ENCODE measurements around the gene GJC2.

The GJC2 gene

GRCh38 chr1:228149406-228150119 is at the start of gene GJC2:
GJC2 (plus strand) TSS chr1:228149930; CDS start chr1:228157759, 7,829 bp downstream.
- Histone ChIP-seq H2AFZ (ENCODE audit: low read length) (no peak within 1 kb of the TSS), H3K9me2 (replicated peaks; ENCODE audit: low read depth, low read length) (no peaks in the 10 kb centered on the region), H3K4me2 (ENCODE audit: low read depth, low read length, poor library complexity, severe bottlenecking) (no peak within 1 kb of the TSS), H3K4me3 (ENCODE audit: low read length, poor library complexity, severe bottlenecking) (no peak within 1 kb of the TSS), H3K4me1 (ENCODE audit: insufficient read depth, low read length, poor library complexity, severe bottlenecking) (peaks cover 3% of the 10 kb centered on the region), H4K20me1 (ENCODE audit: insufficient read depth, low read length, poor library complexity, severe bottlenecking) (peaks cover 27% of the 10 kb centered on the region), H3K9ac (ENCODE audit: low read depth, low read length, poor library complexity, severe bottlenecking) (no peak within 1 kb of the TSS), H3F3A (ENCODE audit: low read depth) (no peaks in the 10 kb centered on the region), H3K9me3 (ENCODE audit: insufficient read depth, low read depth, low read length) (no peaks in the 10 kb centered on the region), H3K79me2 (ENCODE audit: insufficient read depth, low read length) (peaks cover 28% of the 10 kb centered on the region), H3K36me3 (ENCODE audit: insufficient read depth, low read length) (peaks cover 15% of the 10 kb centered on the region; the same call in 1 of the 2 replicates), H3K27me3 (ENCODE audit: insufficient read depth, low read length, poor library complexity, severe bottlenecking) (no peaks in the 10 kb centered on the region)
- TF ChIP-seq EZH2phosphoT487 (IDR thresholded peaks at IDR 0.05; ENCODE audit: borderline replicate concordance) (no peak), CTCF (conservative IDR thresholded peaks at IDR 0.05; ENCODE audit: low read length) (no peak)

GRCh38 chr1:228100822-228101613 is 48.7 kb upstream of the GJC2 start:
- H3F3A ChIP-seq (ENCODE audit: low read depth): no peaks in the 10 kb centered on the region
- no peak for TF ChIP-seq EZH2phosphoT487 (IDR thresholded peaks at IDR 0.05; ENCODE audit: borderline replicate concordance)
- TF ChIP-seq CTCF (conservative IDR thresholded peaks at IDR 0.05; ENCODE audit: low read length): no peak
- no peak overlapping the region for H2AFZ ChIP-seq (ENCODE audit: low read length)
- no peak overlapping the region for H3K9ac ChIP-seq (ENCODE audit: low read depth, low read length, poor library complexity, severe bottlenecking)
- no peak overlapping the region for H3K4me3 ChIP-seq (ENCODE audit: low read length, poor library complexity, severe bottlenecking)
- H3K9me2 ChIP-seq (replicated peaks; ENCODE audit: low read depth, low read length): no peaks in the 10 kb centered on the region
- peaks cover 68% of the 10 kb centered on the region for H3K79me2 ChIP-seq (ENCODE audit: insufficient read depth, low read length)
- H3K9me3 ChIP-seq (ENCODE audit: insufficient read depth, low read depth, low read length): no peaks in the 10 kb centered on the region
- H3K4me1 ChIP-seq (ENCODE audit: insufficient read depth, low read length, poor library complexity, severe bottlenecking): peaks cover 7% of the 10 kb centered on the region
- no peak overlapping the region for H3K4me2 ChIP-seq (ENCODE audit: low read depth, low read length, poor library complexity, severe bottlenecking)
- H3K36me3 ChIP-seq (ENCODE audit: insufficient read depth, low read length): peaks cover 45% of the 10 kb centered on the region; the same call in 1 of the 2 replicates
- peaks cover 60% of the 10 kb centered on the region for H4K20me1 ChIP-seq (ENCODE audit: insufficient read depth, low read length, poor library complexity, severe bottlenecking)
- H3K27me3 ChIP-seq (ENCODE audit: insufficient read depth, low read length, poor library complexity, severe bottlenecking): no peaks in the 10 kb centered on the region

- peaks cover 62% of the 10 kb centered on the region for H3K79me2 ChIP-seq (ENCODE audit: insufficient read depth, low read length)
- H3K36me3 ChIP-seq (ENCODE audit: insufficient read depth, low read length): peaks cover 42% of the 10 kb centered on the region; the same call in 1 of the 2 replicates
Measured at GRCh38 chr1:228101614-228101993, 48.1 kb upstream of the GJC2 start.

More at GRCh38 chr1:228101614-228101993, 48.1 kb upstream of the GJC2 start:
- no peaks in the 10 kb centered on the region for H3F3A ChIP-seq (ENCODE audit: low read depth)
- H3K9ac ChIP-seq (ENCODE audit: low read depth, low read length, poor library complexity, severe bottlenecking): no peak overlapping the region
- no peak for TF ChIP-seq EZH2phosphoT487 (IDR thresholded peaks at IDR 0.05; ENCODE audit: borderline replicate concordance)
- TF ChIP-seq CTCF (conservative IDR thresholded peaks at IDR 0.05; ENCODE audit: low read length): no peak
- no peaks in the 10 kb centered on the region for H3K9me3 ChIP-seq (ENCODE audit: insufficient read depth, low read depth, low read length)
- H3K27me3 ChIP-seq (ENCODE audit: insufficient read depth, low read length, poor library complexity, severe bottlenecking): no peaks in the 10 kb centered on the region
- peak overlapping the region; percentile 89 for H3K4me3 ChIP-seq (ENCODE audit: low read length, poor library complexity, severe bottlenecking)
- H3K9me2 ChIP-seq (replicated peaks; ENCODE audit: low read depth, low read length): no peaks in the 10 kb centered on the region
- H3K4me2 ChIP-seq (ENCODE audit: low read depth, low read length, poor library complexity, severe bottlenecking): peak overlapping the region; percentile 65
- no peak overlapping the region for H2AFZ ChIP-seq (ENCODE audit: low read length)
- peaks cover 7% of the 10 kb centered on the region for H3K4me1 ChIP-seq (ENCODE audit: insufficient read depth, low read length, poor library complexity, severe bottlenecking)
- H4K20me1 ChIP-seq (ENCODE audit: insufficient read depth, low read length, poor library complexity, severe bottlenecking): peaks cover 54% of the 10 kb centered on the region
